A549 (cell line): Measurements from ENCODE around the gene ANKRD13D. TPM values are rescaled to one million over a fixed set of nuclear protein-coding genes. Genes with fewer than 3 reads are reported as not detected.

ENCODE experiments used
- ATAC-seq, 2 experiments: fragments of 200-7000 bp in 1 of 2; fragments of >200 bp in 1 of 2; cut with Nextera tagmentation in 1 of 2; cut with Tn5 transposase in 1 of 2; 3 replicates each; pipeline versions ENCODE4 v1.8.0 to v1.9.1; 2018 to 2020; ENCODE audit warnings: mild to moderate bottlenecking in 1 of 2, moderate library complexity in 1 of 2
- CTCF ChIA-PET: fragments of 300-600 bp; sonication (Branson Sonifier 250); formaldehyde crosslinking; extraction: SDS; loops from one replicate; lab custom pipeline; 2021; ENCODE audit warnings: antibody characterized with exemption, inconsistent platforms; lab: Yijun Ruan, JAX
- POLR2A ChIA-PET: fragments of 350-600 bp; formaldehyde crosslinking; extraction: SDS; loops from one replicate; lab custom pipeline; 2021; ENCODE audit warnings: antibody characterized with exemption, inconsistent platforms; lab: Yijun Ruan, JAX
- DNase-seq, 2 experiments: peaks; one replicate each; pipeline versions ENCODE4 v3.0.0 to v3.0.0-alpha.2; 2011 to 2016; ENCODE audit warnings: low read depth in 1 of 2, low spot score in 1 of 2
- FAIRE-seq: peaks from 2 replicates; lab custom pipeline; 2011; peaks lifted over from hg19 to GRCh38; lab: Jason Lieb, UNC
- H3K27ac ChIP-seq, 2 experiments: fragments of >200 bp; sonication (Bioruptor Twin); formaldehyde crosslinking; 3 replicates each; pipeline ENCODE4 v1.5.1; 2016 to 2017
- H3K4me1 ChIP-seq: fragments of >200 bp; sonication (Bioruptor Twin); formaldehyde crosslinking; 3 replicates; pipeline ENCODE4 v1.6.1; 2016
- H3K4me2 ChIP-seq: fragments of >200 bp; sonication (Bioruptor Twin); formaldehyde crosslinking; 3 replicates; pipeline ENCODE4 v1.6.1; 2016
- H3K4me3 ChIP-seq: fragments of >200 bp; sonication (Bioruptor Twin); formaldehyde crosslinking; 3 replicates; pipeline ENCODE4 v1.5.1; 2016
- H3K9me3 ChIP-seq: fragments of >200 bp; sonication (Bioruptor Twin); formaldehyde crosslinking; 3 replicates; pipeline ENCODE4 v1.6.1; 2016
- EP300 ChIP-seq, 2 experiments: fragments of >200 bp; sonication (Bioruptor Twin); formaldehyde crosslinking; IDR thresholded peaks; 2 replicates in 1 of 2; 3 replicates in 1 of 2; pipeline ENCODE4 v1.6.1; 2016 to 2017
- HEYL ChIP-seq: fragments of 250-450 bp; sonication (Bioruptor Pico); IDR thresholded peaks from 2 replicates; pipeline ENCODE4 v1.8.0; 2021; ENCODE audit warnings: mild to moderate bottlenecking, moderate library complexity
- KDM5A ChIP-seq: fragments of 200-600 bp; sonication (generic); IDR thresholded peaks from 2 replicates; pipeline ENCODE4 v1.6.1; 2016; ENCODE audit warnings: antibody characterized with exemption, mild to moderate bottlenecking
- MAZ ChIP-seq: fragments of 150-350 bp; IDR thresholded peaks from 2 replicates; pipeline ENCODE4 v1.6.1; 2014; ENCODE audit warnings: antibody characterized with exemption, low read depth, low read length, borderline replicate concordance
- NPAS2 ChIP-seq: fragments of 250-450 bp; sonication (Bioruptor Pico); IDR thresholded peaks from 2 replicates; pipeline ENCODE4 v1.8.0; 2022; ENCODE audit warnings: mild to moderate bottlenecking, moderate library complexity, borderline replicate concordance
- POLR2A ChIP-seq: IDR thresholded peaks from 2 replicates; pipeline ENCODE4 v1.6.1; 2012; ENCODE audit warnings: mild to moderate bottlenecking, low read length
- POLR2AphosphoS2 ChIP-seq: conservative IDR thresholded peaks from 2 replicates; pipeline ENCODE4 v1.6.1; 2012; ENCODE audit warnings: low read length, improper control_type of control experiment, inconsistent platforms
- RARB ChIP-seq: fragments of 250-450 bp; sonication (Bioruptor Pico); IDR thresholded peaks from 2 replicates; pipeline ENCODE4 v1.8.0; 2021; ENCODE audit warnings: mild to moderate bottlenecking, moderate library complexity
- RFX5 ChIP-seq: fragments of 450-650 bp; IDR thresholded peaks from 2 replicates; pipeline ENCODE4 v1.7.1; 2014; ENCODE audit warnings: antibody characterized with exemption, mild to moderate bottlenecking, moderate library complexity
- TFCP2L1 ChIP-seq: fragments of 250-450 bp; sonication (Bioruptor Pico); IDR thresholded peaks from 2 replicates; pipeline ENCODE4 v1.5.0; 2021; ENCODE audit warnings: mild to moderate bottlenecking
- ZNF302 ChIP-seq: fragments of 250-450 bp; sonication (Bioruptor Pico); IDR thresholded peaks from 2 replicates; pipeline ENCODE4 v1.9.0; 2021; ENCODE audit warnings: inconsistent platforms, mild to moderate bottlenecking, moderate library complexity
- ZSCAN20 ChIP-seq: fragments of 250-450 bp; sonication (Bioruptor Pico); IDR thresholded peaks from 2 replicates; pipeline ENCODE4 v1.8.0; 2022; ENCODE audit warnings: mild to moderate bottlenecking, moderate library complexity
- WGBS: methylation state at CpG from one replicate; pipeline ENCODE4 v1.1.6; 2017; ENCODE audit errors: missing lambda C conversion rate; 5-methylcytosine and 5-hydroxymethylcytosine counted together
- polyA plus RNA-seq, 4 experiments: library from polyadenylated mRNA; depleted of rRNA in 3 of 4; stranded (reverse); fragments of >200 nt; fragmentation: RNase III in 1 of 4; extraction: RNeasy Plus Mini Kit Qiagen cat#74134 plus additional on column Dnase treatment in 1 of 4; gene quantifications; 2 replicates in 3 of 4; 3 replicates in 1 of 4; pipeline ENCODE4 v1.2.3, GENCODE V29; 2011 to 2017
- TF ChIP-seq, protein P1 (sequence below): fragments of 200-600 bp; sonication (generic); IDR thresholded peaks from 2 replicates; pipeline ENCODE4 v1.6.1; 2016; ENCODE audit warnings: antibody characterized with exemption, mild to moderate bottlenecking, moderate library complexity
- TF ChIP-seq, protein P2 (sequence below): fragments of >200 bp; sonication (Bioruptor Twin); formaldehyde crosslinking; IDR thresholded peaks from 3 replicates; pipeline ENCODE4 v1.6.1; 2016
- TF ChIP-seq, protein P3 (sequence below): fragments of 250-450 bp; sonication (Bioruptor Pico); IDR thresholded peaks from 2 replicates; pipeline ENCODE4 v1.5.0; 2020; ENCODE audit warnings: low read depth, mild to moderate bottlenecking, moderate library complexity

Gene ANKRD13D
- polyA plus RNA-seq, 2 of the 4 experiments (the other 2 are of a cell fraction) = 17.0 to 24.2 TPM

DNA sequence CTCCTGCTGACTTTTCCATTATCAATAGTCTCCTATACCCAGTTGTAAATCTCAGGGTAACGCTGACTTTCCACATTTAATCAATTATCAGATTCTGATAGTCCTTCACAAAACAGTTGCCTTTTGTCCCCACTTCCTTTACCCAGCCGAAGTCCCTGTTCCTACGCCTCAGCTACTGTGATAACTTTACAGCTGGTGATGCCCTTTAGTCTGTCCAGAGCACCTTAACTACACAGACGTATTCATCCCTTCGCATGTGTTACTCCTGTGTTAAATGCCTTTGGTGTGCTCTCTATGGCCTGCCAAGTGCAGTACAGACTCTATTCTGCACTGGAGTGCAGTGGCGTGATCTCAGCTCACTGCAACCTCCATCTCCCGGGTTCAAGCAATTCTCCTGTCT is 34.4 kb downstream of the ANKRD13D start:
- DNase-seq = no peak
- Histone ChIP-seq H3K9me3 (no peaks in the 10 kb centered on the region), H3K4me3 (no peak overlapping the region), H3K4me2 (no peak overlapping the region), H3K4me1 (peaks cover 5% of the 10 kb centered on the region), H3K27ac (no peak overlapping the region)
- WGBS = 95% methylated on average over 7 of the region's 7 CpGs
- POLR2A ChIA-PET = no interaction called here
- FAIRE-seq = no peak
- CTCF ChIA-PET = interaction anchor here (0.9 to 12.3 kb wide), 8 partner anchors 13 to 290 kb away, joined by 3 to 178 read pairs (median 8); no protein-coding TSS in a partner anchor
- no peak for ATAC-seq
- TF ChIP-seq RARB (CRISPR knock-in tag) = no peak
- TF ChIP-seq HEYL (CRISPR knock-in tag) = no peak
- TF ChIP-seq, protein P1, sequence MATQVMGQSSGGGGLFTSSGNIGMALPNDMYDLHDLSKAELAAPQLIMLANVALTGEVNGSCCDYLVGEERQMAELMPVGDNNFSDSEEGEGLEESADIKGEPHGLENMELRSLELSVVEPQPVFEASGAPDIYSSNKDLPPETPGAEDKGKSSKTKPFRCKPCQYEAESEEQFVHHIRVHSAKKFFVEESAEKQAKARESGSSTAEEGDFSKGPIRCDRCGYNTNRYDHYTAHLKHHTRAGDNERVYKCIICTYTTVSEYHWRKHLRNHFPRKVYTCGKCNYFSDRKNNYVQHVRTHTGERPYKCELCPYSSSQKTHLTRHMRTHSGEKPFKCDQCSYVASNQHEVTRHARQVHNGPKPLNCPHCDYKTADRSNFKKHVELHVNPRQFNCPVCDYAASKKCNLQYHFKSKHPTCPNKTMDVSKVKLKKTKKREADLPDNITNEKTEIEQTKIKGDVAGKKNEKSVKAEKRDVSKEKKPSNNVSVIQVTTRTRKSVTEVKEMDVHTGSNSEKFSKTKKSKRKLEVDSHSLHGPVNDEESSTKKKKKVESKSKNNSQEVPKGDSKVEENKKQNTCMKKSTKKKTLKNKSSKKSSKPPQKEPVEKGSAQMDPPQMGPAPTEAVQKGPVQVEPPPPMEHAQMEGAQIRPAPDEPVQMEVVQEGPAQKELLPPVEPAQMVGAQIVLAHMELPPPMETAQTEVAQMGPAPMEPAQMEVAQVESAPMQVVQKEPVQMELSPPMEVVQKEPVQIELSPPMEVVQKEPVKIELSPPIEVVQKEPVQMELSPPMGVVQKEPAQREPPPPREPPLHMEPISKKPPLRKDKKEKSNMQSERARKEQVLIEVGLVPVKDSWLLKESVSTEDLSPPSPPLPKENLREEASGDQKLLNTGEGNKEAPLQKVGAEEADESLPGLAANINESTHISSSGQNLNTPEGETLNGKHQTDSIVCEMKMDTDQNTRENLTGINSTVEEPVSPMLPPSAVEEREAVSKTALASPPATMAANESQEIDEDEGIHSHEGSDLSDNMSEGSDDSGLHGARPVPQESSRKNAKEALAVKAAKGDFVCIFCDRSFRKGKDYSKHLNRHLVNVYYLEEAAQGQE = no peak
- TF ChIP-seq, protein P2, sequence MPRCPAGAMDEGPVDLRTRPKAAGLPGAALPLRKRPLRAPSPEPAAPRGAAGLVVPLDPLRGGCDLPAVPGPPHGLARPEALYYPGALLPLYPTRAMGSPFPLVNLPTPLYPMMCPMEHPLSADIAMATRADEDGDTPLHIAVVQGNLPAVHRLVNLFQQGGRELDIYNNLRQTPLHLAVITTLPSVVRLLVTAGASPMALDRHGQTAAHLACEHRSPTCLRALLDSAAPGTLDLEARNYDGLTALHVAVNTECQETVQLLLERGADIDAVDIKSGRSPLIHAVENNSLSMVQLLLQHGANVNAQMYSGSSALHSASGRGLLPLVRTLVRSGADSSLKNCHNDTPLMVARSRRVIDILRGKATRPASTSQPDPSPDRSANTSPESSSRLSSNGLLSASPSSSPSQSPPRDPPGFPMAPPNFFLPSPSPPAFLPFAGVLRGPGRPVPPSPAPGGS = no peak
- no peak for TF ChIP-seq KDM5A
- no peak for TF ChIP-seq NPAS2 (CRISPR knock-in tag)

DNA sequence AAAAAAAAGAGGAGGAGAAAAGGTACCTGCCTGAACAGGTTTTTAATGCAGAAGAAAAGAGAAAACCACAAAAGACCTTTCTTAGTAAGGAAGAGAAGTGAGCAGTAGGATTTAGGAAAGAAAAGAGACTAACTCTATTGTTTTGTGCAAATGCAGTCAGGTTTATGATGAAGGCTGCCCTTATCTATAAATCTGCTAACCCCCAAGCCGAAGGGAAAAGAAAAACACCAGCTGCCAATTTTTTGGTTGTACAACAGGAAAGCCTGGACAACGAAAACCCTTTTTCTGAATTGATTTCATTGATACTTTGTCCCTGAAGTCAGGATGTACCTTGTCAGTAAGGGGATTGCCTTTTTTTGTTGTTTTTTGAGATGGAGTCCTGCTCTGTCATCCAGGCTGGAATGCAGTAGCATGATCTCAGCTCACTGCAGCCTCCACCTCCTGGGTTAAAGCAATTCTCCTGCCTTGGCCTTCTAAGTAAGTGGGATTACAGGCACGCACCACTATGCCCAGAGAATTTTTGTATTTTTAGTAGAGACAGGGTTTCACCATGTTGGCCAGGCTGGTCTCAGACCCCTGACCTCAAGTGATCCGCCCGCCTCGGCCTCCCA is 43.1 kb downstream of the ANKRD13D start:
- H3K27ac ChIP-seq = no peak overlapping the region
- POLR2A ChIA-PET = interaction anchor here (0.8 kb wide), 1 partner anchor 15 kb away, joined by 4 read pairs; no protein-coding TSS in a partner anchor
- FAIRE-seq = no peak
- no peak overlapping the region for H3K4me2 ChIP-seq
- ATAC-seq = no peak
- H3K4me3 ChIP-seq = no peak overlapping the region
- DNase-seq = no peak
- no peaks in the 10 kb centered on the region for H3K9me3 ChIP-seq
- 93% methylated on average over 6 of the region's 6 CpGs for WGBS
- CTCF ChIA-PET = interaction anchor here (0.6 to 11.5 kb wide), 9 partner anchors 11 to 357 kb away, joined by 3 to 71 read pairs (median 3); no protein-coding TSS in a partner anchor
- H3K4me1 ChIP-seq = no peaks in the 10 kb centered on the region
- TF ChIP-seq, protein P1 = no peak
- TF ChIP-seq RFX5 (no peak), ZSCAN20 (CRISPR knock-in tag) (no peak), POLR2AphosphoS2 (no peak), MAZ (no peak), ZNF302 (CRISPR knock-in tag) (no peak), TFCP2L1 (no peak), EP300 (IDR thresholded peaks at IDR 0.05) (no peak), POLR2A (no peak), KDM5A (no peak)
- TF ChIP-seq, protein P3, sequence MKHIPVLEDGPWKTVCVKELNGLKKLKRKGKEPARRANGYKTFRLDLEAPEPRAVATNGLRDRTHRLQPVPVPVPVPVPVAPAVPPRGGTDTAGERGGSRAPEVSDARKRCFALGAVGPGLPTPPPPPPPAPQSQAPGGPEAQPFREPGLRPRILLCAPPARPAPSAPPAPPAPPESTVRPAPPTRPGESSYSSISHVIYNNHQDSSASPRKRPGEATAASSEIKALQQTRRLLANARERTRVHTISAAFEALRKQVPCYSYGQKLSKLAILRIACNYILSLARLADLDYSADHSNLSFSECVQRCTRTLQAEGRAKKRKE (CRISPR knock-in tag) = no peak
